HL-60 (cell line): ENCODE measurements around the gene CDC42EP1.

Source experiments
- CTCF ChIP-seq: IDR thresholded peaks from one replicate; pipeline ENCODE4 v1.5.1; 2011; ENCODE audit warnings: low read length, control low read depth, inconsistent platforms; ENCODE audit not compliant: insufficient read depth
- GABPA ChIP-seq: IDR thresholded peaks from 2 replicates; pipeline ENCODE4 v1.6.1; 2012; ENCODE audit warnings: low read depth
- POLR2AphosphoS5 ChIP-seq: IDR thresholded peaks from 2 replicates; pipeline ENCODE4 v1.6.1; 2012; ENCODE audit warnings: low read depth
- SPI1 ChIP-seq: IDR thresholded peaks from 2 replicates; pipeline ENCODE4 v1.6.1; 2012; ENCODE audit warnings: low read depth, mild to moderate bottlenecking, borderline replicate concordance
- TF ChIP-seq, protein P1 (sequence below): IDR thresholded peaks from 2 replicates; pipeline ENCODE4 v1.6.1; 2012; ENCODE audit warnings: low read depth; ENCODE audit not compliant: insufficient replicate concordance

DNA sequence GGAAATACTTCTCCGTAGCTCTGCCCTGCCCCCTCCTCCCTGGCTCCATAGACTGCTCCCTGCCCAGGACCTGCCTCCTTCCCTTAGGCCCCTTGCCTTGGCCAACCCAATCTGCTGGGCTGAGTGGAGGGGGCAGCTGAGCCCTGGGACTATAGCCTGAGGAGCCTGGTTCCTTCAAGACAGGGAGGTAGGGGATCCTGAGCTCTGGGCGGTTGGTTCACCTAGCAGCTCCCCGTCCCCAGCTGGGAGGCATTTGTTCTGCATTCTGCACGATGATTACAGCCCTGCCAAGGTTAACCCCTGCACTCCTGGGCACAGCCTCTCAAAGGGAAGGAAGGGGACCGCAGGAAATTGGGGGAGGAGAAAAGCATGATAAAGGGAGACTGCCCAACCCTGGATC lies 3.6 kb upstream of the CDC42EP1 start:
- TF ChIP-seq, protein P1, sequence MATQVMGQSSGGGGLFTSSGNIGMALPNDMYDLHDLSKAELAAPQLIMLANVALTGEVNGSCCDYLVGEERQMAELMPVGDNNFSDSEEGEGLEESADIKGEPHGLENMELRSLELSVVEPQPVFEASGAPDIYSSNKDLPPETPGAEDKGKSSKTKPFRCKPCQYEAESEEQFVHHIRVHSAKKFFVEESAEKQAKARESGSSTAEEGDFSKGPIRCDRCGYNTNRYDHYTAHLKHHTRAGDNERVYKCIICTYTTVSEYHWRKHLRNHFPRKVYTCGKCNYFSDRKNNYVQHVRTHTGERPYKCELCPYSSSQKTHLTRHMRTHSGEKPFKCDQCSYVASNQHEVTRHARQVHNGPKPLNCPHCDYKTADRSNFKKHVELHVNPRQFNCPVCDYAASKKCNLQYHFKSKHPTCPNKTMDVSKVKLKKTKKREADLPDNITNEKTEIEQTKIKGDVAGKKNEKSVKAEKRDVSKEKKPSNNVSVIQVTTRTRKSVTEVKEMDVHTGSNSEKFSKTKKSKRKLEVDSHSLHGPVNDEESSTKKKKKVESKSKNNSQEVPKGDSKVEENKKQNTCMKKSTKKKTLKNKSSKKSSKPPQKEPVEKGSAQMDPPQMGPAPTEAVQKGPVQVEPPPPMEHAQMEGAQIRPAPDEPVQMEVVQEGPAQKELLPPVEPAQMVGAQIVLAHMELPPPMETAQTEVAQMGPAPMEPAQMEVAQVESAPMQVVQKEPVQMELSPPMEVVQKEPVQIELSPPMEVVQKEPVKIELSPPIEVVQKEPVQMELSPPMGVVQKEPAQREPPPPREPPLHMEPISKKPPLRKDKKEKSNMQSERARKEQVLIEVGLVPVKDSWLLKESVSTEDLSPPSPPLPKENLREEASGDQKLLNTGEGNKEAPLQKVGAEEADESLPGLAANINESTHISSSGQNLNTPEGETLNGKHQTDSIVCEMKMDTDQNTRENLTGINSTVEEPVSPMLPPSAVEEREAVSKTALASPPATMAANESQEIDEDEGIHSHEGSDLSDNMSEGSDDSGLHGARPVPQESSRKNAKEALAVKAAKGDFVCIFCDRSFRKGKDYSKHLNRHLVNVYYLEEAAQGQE: no peak
- TF ChIP-seq POLR2AphosphoS5 (no peak), CTCF (no peak), GABPA (no peak), SPI1 (no peak)
